Left renal cortex interstitium (tissue), 4 donors: ENCODE results near the gene PPP4R2. TPM values are rescaled to one million over a fixed set of nuclear protein-coding genes. Genes with fewer than 3 reads are reported as not detected.

ENCODE experiments used
- DNase-seq, 4 donors: peaks; one replicate each; pipeline ENCODE4 v3.0.0-alpha.2; 2013; ENCODE audit warnings: low read depth in 4 of 4, low spot score in 2 of 4, missing footprints in 1 of 4
- polyA plus RNA-seq, 4 donors: library from polyadenylated mRNA; unstranded; fragments of 120-200 nt; gene quantifications; one replicate each; pipeline ENCODE4 v1.2.1, GENCODE V29; 2013; ENCODE audit not compliant: insufficient read length in 4 of 4

PPP4R2 gene
- polyA plus RNA-seq, 4 donors, result 79.8 to 97.7 (median 88.9) TPM

GRCh38 chr3:73101881-73102280, 105.3 kb downstream of the PPP4R2 start:
- no peak for DNase-seq

GRCh38 chr3:73107215-73107614, 110.6 kb downstream of the PPP4R2 start:
- DNase-seq, result no peak

DNA sequence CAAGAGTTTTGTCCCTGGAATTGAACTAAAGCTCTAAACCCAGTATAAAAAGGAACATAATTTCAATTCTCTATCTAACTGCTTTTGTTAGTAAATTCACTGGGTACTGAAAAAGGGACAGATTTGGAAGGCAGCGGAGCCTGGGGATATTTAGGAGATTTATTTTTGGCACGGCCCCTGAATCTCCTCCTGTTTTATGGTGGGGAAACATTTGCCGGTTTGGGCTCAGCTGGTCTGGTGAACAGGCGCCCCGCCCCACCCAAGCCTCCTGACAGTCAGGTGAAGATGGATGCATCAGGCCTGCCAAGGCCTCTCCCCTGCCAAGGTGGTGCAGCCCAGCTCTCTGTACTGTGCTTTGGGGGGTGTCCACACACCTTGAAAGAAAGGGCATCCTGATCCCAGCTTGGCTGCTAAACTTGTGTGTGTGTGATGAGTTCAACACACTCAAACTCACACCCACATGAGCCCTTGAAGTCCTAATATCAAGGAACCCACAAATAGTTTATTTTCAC, 111.1 kb downstream of the PPP4R2 start:
- DNase-seq, result no peak

DNA sequence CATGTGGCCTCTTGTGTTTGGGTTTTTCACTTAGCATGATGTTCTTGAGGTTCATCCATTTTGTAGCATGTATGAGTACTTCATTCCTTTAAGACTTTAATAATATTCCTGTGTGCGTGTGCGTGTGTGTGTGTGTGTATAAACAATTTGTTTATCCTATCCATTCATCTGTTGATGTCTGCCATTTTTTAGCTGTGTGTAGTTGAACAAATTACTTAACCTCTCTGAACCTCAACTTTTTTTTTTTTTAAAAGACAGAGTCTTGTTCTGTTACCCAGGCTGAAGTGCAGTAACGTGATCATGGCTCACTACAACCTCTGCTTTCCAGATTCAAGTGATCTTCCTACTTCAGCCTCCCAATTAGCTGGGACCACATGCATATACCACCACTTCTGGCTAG, 112.1 kb downstream of the PPP4R2 start:
- DNase-seq, result no peak

DNA sequence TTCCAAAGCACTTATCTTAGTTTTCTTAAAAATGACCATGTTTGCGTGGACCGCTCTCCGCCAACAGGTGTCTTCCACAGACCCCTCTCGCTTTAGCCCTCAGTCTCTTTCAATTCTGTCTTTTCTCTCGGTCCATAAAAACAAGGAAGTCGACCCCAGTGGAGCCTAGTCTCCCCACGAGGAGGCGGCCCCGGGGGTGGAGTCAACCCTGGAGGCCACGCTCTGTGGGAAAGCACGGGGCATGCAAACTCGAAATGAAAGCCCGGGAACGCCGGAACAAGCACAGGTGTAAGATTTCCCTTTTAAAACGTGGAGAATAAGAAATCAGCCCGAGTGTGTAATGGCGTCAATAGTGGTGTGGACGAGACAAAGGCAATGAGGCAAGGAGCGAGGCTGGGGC, 113.9 kb downstream of the PPP4R2 start:
- DNase-seq, result no peak

DNA sequence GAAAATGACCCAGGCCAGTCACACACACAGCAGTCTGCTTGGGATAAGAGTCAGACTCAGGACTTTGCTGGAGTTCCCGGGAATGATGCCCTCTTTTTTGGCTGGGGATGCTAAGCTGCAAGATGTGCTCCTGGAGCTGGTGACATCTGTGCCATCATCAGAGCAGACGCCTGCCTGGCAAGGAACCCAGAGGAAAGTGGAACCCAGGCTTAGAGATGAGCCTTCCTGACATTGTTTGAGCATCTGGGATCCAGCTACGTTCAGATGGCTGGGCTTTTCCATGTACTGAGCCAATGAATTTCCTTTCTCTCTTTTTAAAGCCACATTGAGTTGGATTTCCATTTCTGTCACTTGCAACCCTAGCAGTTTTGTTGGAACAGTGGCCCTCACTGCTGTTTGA, 118.1 kb downstream of the PPP4R2 start:
- DNase-seq, result no peak

- no peak for DNase-seq
These were observed 119.2 kb downstream of the PPP4R2 start for GRCh38 chr3:73115806-73116205.

Other genes with a start within 250 kb of the PPP4R2 start
- 10 to 100 TPM; 20.2 to 23.1 (median 22.7) TPM for gene SHQ1, start 148.4 kb upstream of the PPP4R2 start, polyA plus RNA-seq
- 10 to 100 TPM; 12.0 to 14.1 (median 12.8) TPM for gene GXYLT2, start 108.8 kb upstream of the PPP4R2 start, polyA plus RNA-seq
- 1 to 10 TPM; 1.7 to 8.5 (median 4.9) TPM for gene EBLN2, start 64.8 kb downstream of the PPP4R2 start, polyA plus RNA-seq